Eye (tissue), 1 donor: Measurements from ENCODE around the gene VSTM4.
A peak's percentile ranks its signal among the peaks of the same experiment; 100 is the strongest.

Experiments used
- DNase-seq: peaks from one replicate; pipeline ENCODE4 v3.0.0-alpha.2; 2015

The VSTM4 gene

GRCh38 chr10:49091450-49092210 lies 23.7 kb downstream of the VSTM4 start:
- no peak for DNase-seq

GRCh38 chr10:49090696-49091380 lies 24.5 kb downstream of the VSTM4 start:
- no peak for DNase-seq

- no peak for DNase-seq
Measured at GRCh38 chr10:49090189-49090575, 25.1 kb downstream of the VSTM4 start.

GRCh38 chr10:49089557-49090188 lies 25.6 kb downstream of the VSTM4 start:
- no peak for DNase-seq

GRCh38 chr10:49089152-49089551 lies 26.2 kb downstream of the VSTM4 start:
- DNase-seq = no peak

GRCh38 chr10:49086889-49087288 lies 28.4 kb downstream of the VSTM4 start:
- no peak for DNase-seq

GRCh38 chr10:49083261-49083660 lies 32.1 kb downstream of the VSTM4 start:
- peak; percentile 39 for DNase-seq

- no peak for DNase-seq
Measured at GRCh38 chr10:49082766-49083165, 32.6 kb downstream of the VSTM4 start.

GRCh38 chr10:49081547-49082275 lies 33.6 kb downstream of the VSTM4 start:
- DNase-seq = peak; percentile 41

- DNase-seq = no peak
Measured at GRCh38 chr10:49080965-49081364, 34.4 kb downstream of the VSTM4 start.

GRCh38 chr10:49080071-49080470 lies 35.3 kb downstream of the VSTM4 start:
- peak; percentile 57 for DNase-seq

- DNase-seq = no peak
Measured at GRCh38 chr10:49079499-49079898, 35.8 kb downstream of the VSTM4 start.

GRCh38 chr10:49079072-49079471 lies 36.2 kb downstream of the VSTM4 start:
- no peak for DNase-seq

- DNase-seq = no peak
Measured at GRCh38 chr10:49078433-49078832, 36.9 kb downstream of the VSTM4 start.

- no peak for DNase-seq
Measured at GRCh38 chr10:49076741-49077521, 38.4 kb downstream of the VSTM4 start.

- no peak for DNase-seq
Measured at GRCh38 chr10:49076319-49076718, 39.0 kb downstream of the VSTM4 start.

GRCh38 chr10:49075743-49076142 lies 39.6 kb downstream of the VSTM4 start:
- DNase-seq = no peak

- DNase-seq = no peak
Measured at GRCh38 chr10:49074836-49075682, 40.3 kb downstream of the VSTM4 start.

- DNase-seq = no peak
Measured at GRCh38 chr10:49072166-49072885, 43.0 kb downstream of the VSTM4 start.

- no peak for DNase-seq
Measured at GRCh38 chr10:49071160-49071761, 44.1 kb downstream of the VSTM4 start.
